Endothelial cell of umbilical vein (primary cell): ENCODE data around the gene APMAP. TPM values are rescaled to one million over a fixed set of nuclear protein-coding genes. Genes with fewer than 3 reads are reported as not detected.

Experiments
- BruUV-seq: library from RNA; stranded (reverse); fragments of 400-500 nt; replicated peaks from 2 replicates; lab custom pipeline; 2021; lab: Mats Ljungman, UMichigan
- CTCF ChIA-PET: fragments of 300-600, 350-600 bp; sonication (Branson Sonifier 250); formaldehyde crosslinking; loops from one replicate; lab custom pipeline; 2021; ENCODE audit warnings: antibody characterized with exemption, inconsistent platforms; lab: Charles Lee
- POLR2A ChIA-PET: fragments of 300-600, 350-600 bp; sonication (Branson Sonifier 250); formaldehyde crosslinking; loops from one replicate; lab custom pipeline; 2021; ENCODE audit warnings: antibody characterized with exemption, inconsistent platforms; lab: Charles Lee
- DNase-seq: peaks from one replicate; pipeline ENCODE4 v3.0.0-alpha.2; 2011; ENCODE audit warnings: low read depth, low spot score
- FAIRE-seq: peaks from 2 replicates; lab custom pipeline; 2011; peaks lifted over from hg19 to GRCh38; lab: Jason Lieb, UNC
- H2AFZ ChIP-seq: 2 replicates; pipeline ENCODE4 v1.6.0; 2012; ENCODE audit warnings: low read depth, low read length, control low read depth, inconsistent platforms
- H3K27ac ChIP-seq: 2 replicates; pipeline ENCODE4 v1.5.1; 2011; ENCODE audit warnings: low read depth, mild to moderate bottlenecking, control low read depth, low read length, moderate library complexity; ENCODE audit not compliant: insufficient read depth
- H3K27me3 ChIP-seq, 2 experiments: 2 replicates each; pipeline versions ENCODE4 v1.6.0 to v1.6.1; 2011; ENCODE audit warnings: low read length in 2 of 2, mixed read lengths in 1 of 2; ENCODE audit not compliant: control insufficient read depth in 2 of 2, insufficient read depth in 2 of 2
- H3K36me3 ChIP-seq, 2 experiments: 2 replicates in 1 of 2; 3 replicates in 1 of 2; pipeline ENCODE4 v1.5.1; 2011; ENCODE audit warnings: low read length in 2 of 2, mild to moderate bottlenecking in 1 of 2, moderate library complexity in 1 of 2; ENCODE audit not compliant: control insufficient read depth in 2 of 2, insufficient read depth in 2 of 2; ENCODE audit errors: extremely low read depth in 1 of 2
- H3K4me1 ChIP-seq: 3 replicates; pipeline ENCODE4 v1.5.1; 2011; ENCODE audit warnings: mild to moderate bottlenecking, low read length; ENCODE audit not compliant: control insufficient read depth, insufficient read depth; ENCODE audit errors: extremely low read depth
- H3K4me2 ChIP-seq: 2 replicates; pipeline ENCODE4 v1.6.1; 2011; ENCODE audit warnings: low read length, control low read depth, mixed read lengths; ENCODE audit not compliant: insufficient read depth
- H3K4me3 ChIP-seq, 3 experiments: fragments of 200-600 bp in 1 of 3; sonication (generic), shearing (Covaris generic) in 1 of 3; replicated peaks in 1 of 3; 2 replicates each; pipeline ENCODE4 v1.5.1; 2011 to 2016; ENCODE audit warnings: control low read depth in 3 of 3, low read length in 3 of 3, mild to moderate bottlenecking in 2 of 3, inconsistent platforms in 1 of 3, low read depth in 1 of 3, moderate library complexity in 1 of 3; ENCODE audit not compliant: insufficient read depth in 1 of 3
- H3K79me2 ChIP-seq: 2 replicates; pipeline ENCODE4 v1.6.0; 2012; ENCODE audit warnings: low read length, inconsistent platforms; ENCODE audit not compliant: control insufficient read depth, insufficient read depth
- H3K9ac ChIP-seq: replicated peaks from 2 replicates; pipeline ENCODE3; 2011; ENCODE audit warnings: low read length, control low read depth; ENCODE audit not compliant: insufficient read depth; ENCODE audit errors: extremely low read depth
- H3K9me1 ChIP-seq: replicated peaks from 3 replicates; pipeline ENCODE4 v1.6.0; 2011; ENCODE audit warnings: mild to moderate bottlenecking, low read length; ENCODE audit not compliant: control insufficient read depth, insufficient read depth; ENCODE audit errors: extremely low read depth
- H3K9me3 ChIP-seq: replicated peaks from 2 replicates; pipeline ENCODE4 v1.5.1; 2012; ENCODE audit warnings: low read length, inconsistent platforms; ENCODE audit not compliant: control insufficient read depth, insufficient read depth
- H4K20me1 ChIP-seq: replicated peaks from 2 replicates; pipeline ENCODE3; 2011; ENCODE audit warnings: mild to moderate bottlenecking, low read length; ENCODE audit not compliant: control insufficient read depth, insufficient read depth; ENCODE audit errors: extremely low read depth
- EZH2 ChIP-seq: IDR thresholded peaks from 2 replicates; pipeline ENCODE4 v1.6.1; 2012; ENCODE audit warnings: borderline replicate concordance, low read depth, mild to moderate bottlenecking, moderate library complexity, low read length, inconsistent platforms; ENCODE audit not compliant: severe bottlenecking
- FOS ChIP-seq: IDR thresholded peaks from 2 replicates; pipeline ENCODE4 v1.6.1; 2011; ENCODE audit warnings: mild to moderate bottlenecking, low read length, moderate library complexity, borderline replicate concordance; ENCODE audit not compliant: insufficient read depth
- GATA2 ChIP-seq: IDR thresholded peaks from 2 replicates; pipeline ENCODE4 v1.7.0; 2011; ENCODE audit warnings: low read depth, mild to moderate bottlenecking, moderate library complexity, mixed read lengths, low read length; ENCODE audit not compliant: insufficient read length, insufficient read depth
- JUN ChIP-seq: IDR thresholded peaks from 2 replicates; pipeline ENCODE4 v1.6.1; 2011; ENCODE audit warnings: borderline replicate concordance, low read depth; ENCODE audit not compliant: insufficient read length, insufficient read depth
- MAX ChIP-seq: IDR thresholded peaks from 2 replicates; pipeline ENCODE4 v1.6.1; 2011; ENCODE audit not compliant: insufficient read depth, insufficient read length
- MYC ChIP-seq: IDR thresholded peaks from one replicate; pipeline ENCODE4 v1.6.1; 2011; ENCODE audit warnings: mild to moderate bottlenecking, low read depth, low read length
- POLR2A ChIP-seq: IDR thresholded peaks from 2 replicates; pipeline ENCODE4 v1.6.1; 2012; ENCODE audit warnings: low read depth, mild to moderate bottlenecking, control low read depth, low read length
- POLR2AphosphoS5 ChIP-seq: IDR thresholded peaks from 2 replicates; pipeline ENCODE4 v1.6.1; 2012; ENCODE audit warnings: low read depth, mild to moderate bottlenecking, control low read depth, low read length, moderate library complexity; ENCODE audit not compliant: insufficient read depth
- dilution Hi-C: fragments of 300-500 bp; cut with MboI; formaldehyde crosslinking; loops from one replicate; pipeline ENCODE4 v1.15.0; 2019; ENCODE audit warnings: low sequenced_read_pairs; ENCODE audit not compliant: extremely low pct_ligation_motif_present
- intact Hi-C: fragments of 100-400 bp; cut with micrococcal nuclease; formaldehyde crosslinking; loops from one replicate; pipeline ENCODE4 v1.10.0; 2022
- polyA plus RNA-seq, 4 experiments: library from polyadenylated mRNA; depleted of rRNA in 3 of 4; stranded (reverse) in 3 of 4; unstranded in 1 of 4; fragments of >200 nt; gene quantifications; 2 replicates each; pipeline versions ENCODE4 v1.2.1 to v1.2.3, GENCODE V29; 2011 to 2012; ENCODE audit warnings: missing spikeins in 1 of 4
- total RNA-seq: library from RNA; stranded (reverse); gene quantifications from 2 replicates; pipeline ENCODE4 v1.2.3, GENCODE V29; 2021
- TF ChIP-seq, protein P1 (sequence below), 2 donors: IDR thresholded peaks; 1 replicate in 1 of 2; 2 replicates in 1 of 2; pipeline ENCODE4 v1.5.1; 2011; ENCODE audit warnings: low read length in 2 of 2, mild to moderate bottlenecking in 2 of 2, moderate library complexity in 2 of 2, control low read depth in 1 of 2, inconsistent platforms in 1 of 2, low read depth in 1 of 2; ENCODE audit not compliant: insufficient read depth in 1 of 2; ENCODE audit errors: extremely low read depth in 1 of 2

Gene APMAP
- total and polyA plus RNA-seq, 2 donors (not counting 3 experiments of a cell fraction or from before 2014, with no cell fraction given), result 80.7 to 110 TPM

DNA sequence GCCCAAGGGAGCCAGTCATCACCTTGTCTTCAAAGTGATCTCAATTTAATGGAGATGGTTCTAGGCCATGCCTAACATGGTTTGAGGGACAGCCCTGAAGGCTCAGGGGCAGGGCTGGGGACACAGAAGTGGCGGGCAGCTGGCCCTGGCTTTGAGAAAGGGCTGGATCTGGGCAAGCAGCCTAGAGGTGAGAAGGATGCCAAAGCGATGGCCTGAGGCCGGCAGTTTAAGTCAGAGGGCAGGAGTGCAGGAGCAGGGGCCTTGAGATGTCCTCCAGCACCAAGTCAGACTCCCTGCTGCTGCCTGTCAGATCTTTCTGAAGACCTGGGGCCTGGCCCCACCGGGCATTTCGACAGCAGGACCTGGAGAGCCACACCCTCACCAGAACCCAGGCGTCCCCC lies 28.4 kb upstream of the APMAP start:
- H3K9me1 ChIP-seq, result no peaks in the 10 kb centered on the region
- ChIA-PET POLR2A (no interaction called here), CTCF (no interaction called here)
- dilution Hi-C loops, result no loop called here
- no peaks in the 10 kb centered on the region for H3K9me3 ChIP-seq
- no TSS peak for BruUV-seq
- no peak overlapping the region for H3K9ac ChIP-seq
- H3K79me2 ChIP-seq, result no peaks in the 10 kb centered on the region
- H3K27me3 ChIP-seq, result no peaks in the 10 kb centered on the region
- DNase-seq (no peak), FAIRE-seq (no peak)
- TF ChIP-seq MYC (no peak), POLR2A (no peak), JUN (no peak), MAX (no peak), FOS (no peak), POLR2AphosphoS5 (no peak), EZH2 (no peak), GATA2 (no peak)
- TF ChIP-seq, protein P1, sequence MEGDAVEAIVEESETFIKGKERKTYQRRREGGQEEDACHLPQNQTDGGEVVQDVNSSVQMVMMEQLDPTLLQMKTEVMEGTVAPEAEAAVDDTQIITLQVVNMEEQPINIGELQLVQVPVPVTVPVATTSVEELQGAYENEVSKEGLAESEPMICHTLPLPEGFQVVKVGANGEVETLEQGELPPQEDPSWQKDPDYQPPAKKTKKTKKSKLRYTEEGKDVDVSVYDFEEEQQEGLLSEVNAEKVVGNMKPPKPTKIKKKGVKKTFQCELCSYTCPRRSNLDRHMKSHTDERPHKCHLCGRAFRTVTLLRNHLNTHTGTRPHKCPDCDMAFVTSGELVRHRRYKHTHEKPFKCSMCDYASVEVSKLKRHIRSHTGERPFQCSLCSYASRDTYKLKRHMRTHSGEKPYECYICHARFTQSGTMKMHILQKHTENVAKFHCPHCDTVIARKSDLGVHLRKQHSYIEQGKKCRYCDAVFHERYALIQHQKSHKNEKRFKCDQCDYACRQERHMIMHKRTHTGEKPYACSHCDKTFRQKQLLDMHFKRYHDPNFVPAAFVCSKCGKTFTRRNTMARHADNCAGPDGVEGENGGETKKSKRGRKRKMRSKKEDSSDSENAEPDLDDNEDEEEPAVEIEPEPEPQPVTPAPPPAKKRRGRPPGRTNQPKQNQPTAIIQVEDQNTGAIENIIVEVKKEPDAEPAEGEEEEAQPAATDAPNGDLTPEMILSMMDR (IDR thresholded peaks at IDR 0.05; ENCODE audit: extremely low read depth in 1 of 2, insufficient read depth in 1 of 2, low read depth in 1 of 2, low read length in 2 of 2), result no peak
- intact Hi-C loops, result no loop called here
- no peak overlapping the region for H3K27ac ChIP-seq
- no peak overlapping the region for H3K4me3 ChIP-seq
- H3K36me3 ChIP-seq, result no peaks in the 10 kb centered on the region
- H3K4me2 ChIP-seq, result no peak overlapping the region
- H3K4me1 ChIP-seq, result no peaks in the 10 kb centered on the region
- H4K20me1 ChIP-seq, result no peaks in the 10 kb centered on the region
- no peak overlapping the region for H2AFZ ChIP-seq
